IPS-15b (cell line): Measurements from ENCODE around the gene ARHGEF26.
"Not testable (repeated sequence)": the region's sequence is repeated elsewhere in the genome, so short reads cannot be mapped to it uniquely, and the experiment has no call there.

Experiments
- H3K27me3 ChIP-seq: one replicate; pipeline ENCODE4 v1.6.1; 2013; ENCODE audit warnings: low read length; ENCODE audit not compliant: control insufficient read depth, insufficient read depth
- H3K36me3 ChIP-seq: one replicate; pipeline ENCODE4 v1.6.1; 2013; ENCODE audit warnings: low read length; ENCODE audit not compliant: control insufficient read depth, insufficient read depth
- H3K4me1 ChIP-seq: one replicate; pipeline ENCODE4 v1.6.1; 2013; ENCODE audit warnings: mild to moderate bottlenecking, low read length; ENCODE audit not compliant: control insufficient read depth, insufficient read depth
- H3K4me3 ChIP-seq: one replicate; pipeline ENCODE4 v1.5.1; 2013; ENCODE audit warnings: low read depth, low read length
- H3K9ac ChIP-seq: one replicate; pipeline ENCODE4 v1.6.1; 2013; ENCODE audit warnings: low read depth, mild to moderate bottlenecking, low read length
- H3K9me3 ChIP-seq: one replicate; pipeline ENCODE4 v1.6.1; 2013; ENCODE audit warnings: mild to moderate bottlenecking, low read length; ENCODE audit not compliant: control insufficient read depth, insufficient read depth

Gene ARHGEF26, protein sequence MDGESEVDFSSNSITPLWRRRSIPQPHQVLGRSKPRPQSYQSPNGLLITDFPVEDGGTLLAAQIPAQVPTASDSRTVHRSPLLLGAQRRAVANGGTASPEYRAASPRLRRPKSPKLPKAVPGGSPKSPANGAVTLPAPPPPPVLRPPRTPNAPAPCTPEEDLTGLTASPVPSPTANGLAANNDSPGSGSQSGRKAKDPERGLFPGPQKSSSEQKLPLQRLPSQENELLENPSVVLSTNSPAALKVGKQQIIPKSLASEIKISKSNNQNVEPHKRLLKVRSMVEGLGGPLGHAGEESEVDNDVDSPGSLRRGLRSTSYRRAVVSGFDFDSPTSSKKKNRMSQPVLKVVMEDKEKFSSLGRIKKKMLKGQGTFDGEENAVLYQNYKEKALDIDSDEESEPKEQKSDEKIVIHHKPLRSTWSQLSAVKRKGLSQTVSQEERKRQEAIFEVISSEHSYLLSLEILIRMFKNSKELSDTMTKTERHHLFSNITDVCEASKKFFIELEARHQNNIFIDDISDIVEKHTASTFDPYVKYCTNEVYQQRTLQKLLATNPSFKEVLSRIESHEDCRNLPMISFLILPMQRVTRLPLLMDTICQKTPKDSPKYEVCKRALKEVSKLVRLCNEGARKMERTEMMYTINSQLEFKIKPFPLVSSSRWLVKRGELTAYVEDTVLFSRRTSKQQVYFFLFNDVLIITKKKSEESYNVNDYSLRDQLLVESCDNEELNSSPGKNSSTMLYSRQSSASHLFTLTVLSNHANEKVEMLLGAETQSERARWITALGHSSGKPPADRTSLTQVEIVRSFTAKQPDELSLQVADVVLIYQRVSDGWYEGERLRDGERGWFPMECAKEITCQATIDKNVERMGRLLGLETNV

DNA sequence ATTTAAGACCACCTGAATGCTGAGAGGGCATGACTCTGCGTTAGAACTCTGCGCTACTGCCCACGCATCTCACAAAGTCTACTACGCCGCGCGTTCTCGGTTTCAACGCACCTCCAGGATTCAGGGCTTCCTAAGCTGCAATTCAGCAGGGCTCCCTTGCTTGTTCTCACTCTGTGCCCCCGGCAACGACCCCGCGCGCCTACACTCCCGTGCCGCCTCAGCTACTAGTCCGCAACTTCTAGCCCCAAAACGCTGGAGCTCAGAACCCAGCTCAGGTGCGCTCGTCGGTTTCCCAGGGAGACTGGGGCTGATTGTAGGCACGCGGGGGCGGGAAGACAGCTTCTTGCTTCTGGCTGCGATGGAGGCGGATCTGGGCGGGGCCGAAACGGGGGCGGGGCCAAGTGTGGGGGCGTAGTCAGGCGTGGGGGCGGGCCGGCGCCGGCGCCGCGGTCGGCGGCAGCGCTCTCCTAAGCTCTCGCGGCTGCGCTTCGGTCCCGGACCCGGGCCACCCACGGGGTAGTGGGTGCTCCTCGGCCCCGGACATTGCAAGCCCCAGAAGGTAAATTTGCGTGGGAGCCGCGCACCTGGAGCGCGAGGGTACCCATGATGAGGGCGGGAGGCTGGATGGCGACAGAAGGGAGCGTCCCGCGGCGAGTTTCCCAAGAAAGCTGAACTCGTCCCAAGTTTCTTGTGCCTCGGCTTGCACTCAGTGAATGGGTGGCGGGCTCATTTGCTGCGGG lies at the start of gene ARHGEF26:
Gene ARHGEF26, plus strand, starts transcription at position 430 of the 740 bp plus-strand sequence. CDS start 603 bp downstream, outside the sequence.
- Histone ChIP-seq H3K9me3 (no peaks in the 10 kb centered on the region), H3K4me3 (peak within 1 kb of the TSS; percentile 83), H3K4me1 (peaks cover 2% of the 10 kb centered on the region), H3K36me3 (no peaks in the 10 kb centered on the region), H3K9ac (peak within 1 kb of the TSS; percentile 82), H3K27me3 (peaks cover 20% of the 10 kb centered on the region)

DNA sequence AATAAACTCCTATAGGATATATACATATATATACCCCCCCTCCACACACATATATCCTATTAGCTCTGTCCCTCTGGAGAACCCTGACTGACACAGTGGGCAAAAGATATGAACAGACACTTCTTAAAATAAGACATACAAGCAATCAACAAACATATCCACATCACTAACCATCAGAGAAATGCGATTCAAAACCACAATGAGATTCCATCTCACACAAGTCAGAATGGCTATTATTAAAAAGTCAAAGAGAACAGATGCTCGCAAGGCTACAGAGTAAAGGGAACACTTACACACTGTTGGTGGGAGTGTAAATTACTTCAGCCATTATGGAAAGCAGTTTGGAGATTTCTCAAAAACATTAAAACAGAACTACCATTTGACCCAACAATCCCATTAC lies 46.2 kb upstream of the ARHGEF26 start:
- Histone ChIP-seq H3K27me3 (no peaks in the 10 kb centered on the region), H3K4me3 (no peak overlapping the region), H3K36me3 (no peaks in the 10 kb centered on the region), H3K4me1 (no peaks in the 10 kb centered on the region), H3K9ac (no peak overlapping the region), H3K9me3 (no peaks in the 10 kb centered on the region)

GRCh38 chr3:154078672-154079071 lies 42.5 kb upstream of the ARHGEF26 start:
- H3K27me3 ChIP-seq = no peaks in the 10 kb centered on the region
- no peak overlapping the region for H3K9ac ChIP-seq
- H3K36me3 ChIP-seq = no peaks in the 10 kb centered on the region
- no peaks in the 10 kb centered on the region for H3K9me3 ChIP-seq
- no peak overlapping the region for H3K4me3 ChIP-seq
- no peaks in the 10 kb centered on the region for H3K4me1 ChIP-seq

DNA sequence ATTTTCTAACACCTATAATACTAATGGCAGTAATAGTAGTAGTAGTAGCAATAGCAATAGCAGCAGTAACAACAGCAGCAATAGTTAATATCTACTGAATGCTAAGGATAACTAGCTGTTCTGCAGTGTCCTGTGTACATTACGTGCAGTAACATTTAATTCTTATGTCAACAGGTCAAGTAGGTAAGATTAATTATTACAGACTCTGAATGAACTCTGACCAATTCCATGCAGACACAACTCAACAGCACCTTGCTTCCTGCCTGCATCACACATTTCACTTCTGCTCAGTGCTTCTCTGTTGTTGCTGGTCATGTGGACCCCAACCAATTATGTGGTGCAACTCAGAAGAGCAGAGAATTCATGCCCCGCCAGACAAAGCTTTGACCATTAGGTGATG lies 39.9 kb upstream of the ARHGEF26 start:
- Histone ChIP-seq H3K4me3 (no peak overlapping the region), H3K27me3 (no peaks in the 10 kb centered on the region), H3K4me1 (no peaks in the 10 kb centered on the region), H3K9ac (no peak overlapping the region), H3K9me3 (no peaks in the 10 kb centered on the region), H3K36me3 (no peaks in the 10 kb centered on the region)

DNA sequence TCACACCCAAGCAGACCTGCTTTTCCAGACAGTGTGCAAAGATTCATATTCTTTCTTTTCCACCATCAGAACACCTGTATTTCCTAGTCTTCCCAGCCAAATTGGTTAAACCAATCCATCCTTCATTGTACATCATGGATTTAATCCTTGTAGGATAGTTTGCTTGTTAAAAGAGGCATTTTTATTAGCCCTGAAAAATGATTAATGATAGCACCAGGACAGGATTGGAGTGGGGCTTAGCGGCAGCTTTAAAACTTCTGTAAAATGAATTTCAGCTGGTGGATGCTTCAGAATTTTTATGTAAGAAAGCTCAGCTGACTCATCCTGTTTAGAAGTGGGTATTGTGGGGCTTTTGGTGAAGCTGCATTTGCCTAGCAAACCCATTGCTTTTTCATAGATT lies 36.1 kb upstream of the ARHGEF26 start:
- H3K9ac ChIP-seq = no peak overlapping the region
- no peaks in the 10 kb centered on the region for H3K36me3 ChIP-seq
- H3K9me3 ChIP-seq = no peaks in the 10 kb centered on the region
- H3K4me3 ChIP-seq = no peak overlapping the region
- no peaks in the 10 kb centered on the region for H3K4me1 ChIP-seq
- H3K27me3 ChIP-seq = no peaks in the 10 kb centered on the region

DNA sequence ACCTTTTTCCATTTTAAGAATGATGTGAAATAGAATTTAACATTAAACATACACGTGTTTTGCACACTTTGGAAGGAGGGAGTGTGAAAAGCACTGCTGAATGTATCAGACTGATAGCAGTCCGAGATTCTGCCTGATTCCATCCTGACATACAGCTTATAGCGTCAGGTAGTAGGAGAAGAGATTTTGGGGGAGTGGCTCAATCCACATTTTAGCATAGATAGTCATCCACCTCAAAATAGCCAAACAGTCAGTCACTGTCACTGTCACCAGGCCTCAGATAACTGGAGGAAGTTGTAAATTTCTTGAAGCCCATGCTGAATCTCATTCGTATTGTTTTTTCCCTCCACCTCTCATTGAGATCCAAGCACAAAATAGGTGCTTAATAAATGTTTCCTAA lies 35.4 kb upstream of the ARHGEF26 start:
- no peaks in the 10 kb centered on the region for H3K36me3 ChIP-seq

GRCh38 chr3:154086286-154086685 lies 34.9 kb upstream of the ARHGEF26 start:
- H3K9me3 ChIP-seq = no peaks in the 10 kb centered on the region
- no peaks in the 10 kb centered on the region for H3K36me3 ChIP-seq
- H3K27me3 ChIP-seq = no peaks in the 10 kb centered on the region
- no peaks in the 10 kb centered on the region for H3K4me1 ChIP-seq
- H3K4me3 ChIP-seq = no peak overlapping the region
- no peak overlapping the region for H3K9ac ChIP-seq

More for the DNA sequence above, 35.4 kb upstream of the ARHGEF26 start:
- H3K4me1 ChIP-seq = no peaks in the 10 kb centered on the region
- no peaks in the 10 kb centered on the region for H3K27me3 ChIP-seq
- H3K9me3 ChIP-seq = no peaks in the 10 kb centered on the region
- H3K9ac ChIP-seq = no peak overlapping the region
- no peak overlapping the region for H3K4me3 ChIP-seq

DNA sequence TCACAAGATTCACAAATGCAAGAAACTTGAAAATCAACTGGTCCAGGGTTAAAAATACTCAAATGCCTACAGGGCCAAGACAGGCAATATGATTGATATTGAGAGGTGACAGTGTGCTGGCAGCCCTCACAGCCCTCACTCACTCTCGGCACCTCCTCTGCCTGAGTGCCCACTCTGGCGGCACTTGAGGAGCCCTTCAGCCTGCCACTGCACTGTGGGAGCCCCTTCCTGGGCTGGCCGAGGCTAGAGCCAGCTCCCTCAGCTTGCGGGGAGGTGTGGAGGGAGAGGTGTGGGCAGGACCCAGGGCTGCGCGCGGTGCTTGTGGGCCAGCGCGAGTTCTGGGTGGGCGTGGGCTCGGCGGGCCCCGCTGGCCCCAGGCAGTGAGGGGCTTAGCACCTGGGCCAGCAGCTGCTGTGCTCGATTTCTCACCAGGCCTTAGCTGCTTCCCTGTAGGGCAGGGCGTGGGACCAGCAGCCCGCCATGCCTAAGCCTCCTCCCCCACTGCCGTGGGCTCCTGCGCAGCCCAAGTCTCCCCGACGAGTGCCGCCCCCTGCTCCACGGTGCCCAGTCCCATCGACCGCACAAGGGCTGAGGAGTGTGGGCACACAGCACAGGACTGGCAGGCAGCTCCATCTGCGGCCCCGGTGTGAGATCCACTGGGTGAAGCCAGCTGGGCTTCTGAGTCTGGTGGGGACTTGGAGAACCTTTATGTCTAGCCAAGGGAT lies 33.3 kb upstream of the ARHGEF26 start:
- H3K36me3 ChIP-seq, H3K4me1 ChIP-seq, H3K9me3 ChIP-seq, H3K4me3 ChIP-seq, H3K9ac ChIP-seq, H3K27me3 ChIP-seq: not testable (repeated sequence)

- H3K36me3 ChIP-seq = no peaks in the 10 kb centered on the region
- peaks cover 2% of the 10 kb centered on the region for H3K4me1 ChIP-seq
- H3K9ac ChIP-seq = no peak overlapping the region
- H3K4me3 ChIP-seq = no peak overlapping the region
- H3K9me3 ChIP-seq = no peaks in the 10 kb centered on the region
- H3K27me3 ChIP-seq = no peaks in the 10 kb centered on the region
Measured at GRCh38 chr3:154089421-154090420, 31.5 kb upstream of the ARHGEF26 start.

DNA sequence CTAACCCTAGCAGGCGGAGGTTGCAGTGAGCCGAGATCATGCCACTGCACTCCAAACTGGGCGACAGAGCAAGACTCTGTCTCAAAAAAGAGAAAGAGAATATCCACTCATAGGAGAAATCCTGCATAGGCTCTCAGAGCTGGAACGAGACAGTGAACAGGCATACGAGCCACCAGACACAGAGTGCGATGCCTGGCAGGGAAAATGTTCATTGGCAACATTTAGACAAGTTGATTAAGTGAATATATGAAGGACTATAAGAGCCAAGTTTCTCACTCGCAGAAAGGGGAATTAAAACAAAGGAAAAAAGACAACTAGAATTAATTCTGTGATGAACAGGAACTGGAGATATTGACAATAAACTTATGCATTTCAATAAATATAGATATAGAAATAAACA lies 27.1 kb upstream of the ARHGEF26 start:
- H3K27me3 ChIP-seq = no peaks in the 10 kb centered on the region
- H3K4me1 ChIP-seq = peaks cover 2% of the 10 kb centered on the region
- H3K9ac ChIP-seq = no peak overlapping the region
- H3K9me3 ChIP-seq = no peaks in the 10 kb centered on the region
- H3K36me3 ChIP-seq = no peaks in the 10 kb centered on the region
- no peak overlapping the region for H3K4me3 ChIP-seq
